Cerebellar cortex (tissue), 1 donor: ENCODE measurements around the gene APBB2.
"Not testable (repeated sequence)": the region's sequence is repeated elsewhere in the genome, so short reads cannot be mapped to it uniquely, and the experiment has no call there.

ENCODE experiments used
- DNase-seq: peaks from one replicate; pipeline ENCODE4 v3.0.0-alpha.2; 2015; ENCODE audit warnings: low spot score

APBB2 gene

GRCh38 chr4:40825014-40825838, 389.1 kb downstream of the APBB2 start:
- no peak for DNase-seq

GRCh38 chr4:40822420-40823166, 391.7 kb downstream of the APBB2 start:
- no peak for DNase-seq

- DNase-seq, result no peak
Measured at GRCh38 chr4:40820101-40820500, 394.2 kb downstream of the APBB2 start.

GRCh38 chr4:40817157-40817556, 397.2 kb downstream of the APBB2 start:
- DNase-seq, result not testable (repeated sequence)

GRCh38 chr4:40812856-40813255, 401.5 kb downstream of the APBB2 start:
- DNase-seq, result no peak

GRCh38 chr4:40812386-40812785, 402.0 kb downstream of the APBB2 start:
- DNase-seq, result no peak

- DNase-seq, result no peak
Measured at GRCh38 chr4:40811956-40812355, 402.4 kb downstream of the APBB2 start.

- no peak for DNase-seq
Measured at GRCh38 chr4:40808926-40809457, 405.4 kb downstream of the APBB2 start.

GRCh38 chr4:40804598-40804997, 409.7 kb downstream of the APBB2 start:
- no peak for DNase-seq

GRCh38 chr4:40800064-40800463, 414.3 kb downstream of the APBB2 start:
- DNase-seq, result no peak

- DNase-seq, result no peak
Measured at GRCh38 chr4:40789771-40790170, 424.6 kb downstream of the APBB2 start.

- no peak for DNase-seq
Measured at GRCh38 chr4:40789031-40789430, 425.3 kb downstream of the APBB2 start.

- peak; percentile 6 for DNase-seq
Measured at GRCh38 chr4:40788331-40788730, 426.0 kb downstream of the APBB2 start.

- DNase-seq, result no peak
Measured at GRCh38 chr4:40785727-40786126, 428.6 kb downstream of the APBB2 start.

- no peak for DNase-seq
Measured at GRCh38 chr4:40782876-40783275, 431.5 kb downstream of the APBB2 start.

- no peak for DNase-seq
Measured at GRCh38 chr4:40778090-40778489, 436.3 kb downstream of the APBB2 start.

- DNase-seq, result no peak
Measured at GRCh38 chr4:40769266-40769665, 445.1 kb downstream of the APBB2 start.

GRCh38 chr4:40763228-40763716, 451.1 kb downstream of the APBB2 start:
- DNase-seq, result no peak
